ENCODE results near the gene NISCH. TPM values are rescaled to one million over a fixed set of nuclear protein-coding genes. Genes with fewer than 3 reads are reported as not detected.

NISCH gene
- total RNA-seq, 1 experiment from 2014 or later = 62.2 TPM

DNA sequence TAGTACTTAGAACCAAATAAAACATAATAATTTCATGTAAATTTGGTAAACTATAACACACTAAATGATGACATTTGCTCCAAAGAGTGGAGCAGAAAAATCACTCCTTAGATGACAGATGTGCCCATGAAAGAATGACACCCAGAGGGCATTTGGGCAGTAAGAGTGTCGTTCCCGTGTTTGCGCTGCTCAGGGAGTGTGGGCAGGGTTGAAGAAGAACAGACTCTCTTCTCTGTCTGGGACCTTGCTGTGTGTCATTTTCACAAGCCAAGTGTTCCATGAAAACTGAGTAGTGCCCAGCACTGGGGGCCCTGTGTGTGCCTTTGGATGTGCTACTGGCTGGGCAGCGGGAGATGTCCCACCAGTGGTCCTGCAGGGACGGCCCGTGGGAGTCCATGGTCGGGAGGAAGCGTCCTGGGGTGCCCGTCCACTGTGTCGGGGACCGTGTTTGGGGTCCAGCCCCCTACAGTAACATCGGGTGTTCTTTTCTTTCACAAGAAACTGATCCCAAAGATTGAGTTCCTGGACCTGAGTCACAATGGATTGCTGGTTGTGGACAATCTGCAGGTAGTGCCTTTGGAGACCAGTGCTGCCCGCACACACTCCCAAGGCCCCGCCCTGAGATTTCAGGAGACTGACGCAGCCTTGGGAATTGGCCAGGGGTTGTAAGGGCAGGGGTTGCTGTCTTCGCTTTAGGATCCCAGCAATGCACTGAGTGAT is 21.8 kb downstream of the NISCH start:
- Mint-ChIP-seq H3K4me1 (ENCODE audit: low read depth, unreplicated experiment) (no peaks in the 10 kb centered on the region), H3K9me3 (ENCODE audit: unreplicated experiment) (no peaks in the 10 kb centered on the region), H3K27me3 (ENCODE audit: insufficient read depth, unreplicated experiment) (no peaks in the 10 kb centered on the region), H3K27ac (ENCODE audit: unreplicated experiment) (no peak overlapping the region), H3K4me3 (ENCODE audit: unreplicated experiment) (no peak overlapping the region), H3K36me3 (ENCODE audit: insufficient read depth, unreplicated experiment) (peaks cover 53% of the 10 kb centered on the region)
- CTCF ChIA-PET = no interaction called here
- intact Hi-C loops (cut with micrococcal nuclease; ENCODE audit: unreplicated experiment) = no loop called here
- Histone ChIP-seq H3K4me1 (no peaks in the 10 kb centered on the region), H3K4me3 (ENCODE audit: low read depth, low read length) (no peak overlapping the region), H3K9me3 (no peaks in the 10 kb centered on the region), H3K36me3 (ENCODE audit: control insufficient read depth, insufficient read depth, low read length) (peaks cover 5% of the 10 kb centered on the region), H3K27me3 (replicated peaks; ENCODE audit: control insufficient read depth, insufficient read depth, low read length) (no peaks in the 10 kb centered on the region)
- no peak for DNase-seq
- POLR2A ChIA-PET = no interaction called here
- no TSS peak for BruUV-seq (replicated peaks)
- TF ChIP-seq, protein P1, sequence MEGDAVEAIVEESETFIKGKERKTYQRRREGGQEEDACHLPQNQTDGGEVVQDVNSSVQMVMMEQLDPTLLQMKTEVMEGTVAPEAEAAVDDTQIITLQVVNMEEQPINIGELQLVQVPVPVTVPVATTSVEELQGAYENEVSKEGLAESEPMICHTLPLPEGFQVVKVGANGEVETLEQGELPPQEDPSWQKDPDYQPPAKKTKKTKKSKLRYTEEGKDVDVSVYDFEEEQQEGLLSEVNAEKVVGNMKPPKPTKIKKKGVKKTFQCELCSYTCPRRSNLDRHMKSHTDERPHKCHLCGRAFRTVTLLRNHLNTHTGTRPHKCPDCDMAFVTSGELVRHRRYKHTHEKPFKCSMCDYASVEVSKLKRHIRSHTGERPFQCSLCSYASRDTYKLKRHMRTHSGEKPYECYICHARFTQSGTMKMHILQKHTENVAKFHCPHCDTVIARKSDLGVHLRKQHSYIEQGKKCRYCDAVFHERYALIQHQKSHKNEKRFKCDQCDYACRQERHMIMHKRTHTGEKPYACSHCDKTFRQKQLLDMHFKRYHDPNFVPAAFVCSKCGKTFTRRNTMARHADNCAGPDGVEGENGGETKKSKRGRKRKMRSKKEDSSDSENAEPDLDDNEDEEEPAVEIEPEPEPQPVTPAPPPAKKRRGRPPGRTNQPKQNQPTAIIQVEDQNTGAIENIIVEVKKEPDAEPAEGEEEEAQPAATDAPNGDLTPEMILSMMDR (IDR thresholded peaks at IDR 0.05; ENCODE audit: insufficient read depth in 1 of 2, low read depth in 1 of 2, low read length in 1 of 2, severe bottlenecking in 1 of 2, unreplicated experiment in 1 of 2) = no peak

DNA sequence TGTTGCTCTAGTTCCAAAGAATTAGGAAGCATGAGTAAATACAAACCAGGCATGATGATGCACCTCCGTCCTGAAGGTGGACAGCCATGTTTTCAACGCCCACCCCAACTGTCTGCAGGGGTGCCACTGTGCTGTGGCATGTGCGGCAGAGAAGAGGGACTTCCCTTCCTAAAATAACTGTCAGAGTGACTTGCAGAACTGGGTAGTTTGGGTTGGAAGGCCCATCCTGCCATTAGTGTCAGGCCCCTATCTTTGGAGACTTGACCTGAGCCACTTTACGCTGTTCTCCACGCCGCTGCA is 22.3 kb downstream of the NISCH start:
- no peak overlapping the region for H3K27ac Mint-ChIP-seq (ENCODE audit: unreplicated experiment)
- ChIA-PET POLR2A (no interaction called here), CTCF (no interaction called here)
- Histone ChIP-seq H3K9me3 (no peaks in the 10 kb centered on the region), H3K36me3 (ENCODE audit: control insufficient read depth, insufficient read depth, low read length) (peaks cover 4% of the 10 kb centered on the region), H3K4me1 (no peaks in the 10 kb centered on the region), H3K27me3 (replicated peaks; ENCODE audit: control insufficient read depth, insufficient read depth, low read length) (no peaks in the 10 kb centered on the region), H3K4me3 (ENCODE audit: low read depth, low read length) (no peak overlapping the region)
- intact Hi-C loops (cut with micrococcal nuclease; ENCODE audit: unreplicated experiment) = no loop called here
- H3K4me1 Mint-ChIP-seq (ENCODE audit: low read depth, unreplicated experiment) = no peaks in the 10 kb centered on the region
- no peaks in the 10 kb centered on the region for H3K27me3 Mint-ChIP-seq (ENCODE audit: insufficient read depth, unreplicated experiment)
- H3K9me3 Mint-ChIP-seq (ENCODE audit: unreplicated experiment) = no peaks in the 10 kb centered on the region
- BruUV-seq (replicated peaks) = no TSS peak
- no peak for DNase-seq
- peaks cover 53% of the 10 kb centered on the region for H3K36me3 Mint-ChIP-seq (ENCODE audit: insufficient read depth, unreplicated experiment)
- no peak overlapping the region for H3K4me3 Mint-ChIP-seq (ENCODE audit: unreplicated experiment)
- TF ChIP-seq, protein P1 (IDR thresholded peaks at IDR 0.05; ENCODE audit: insufficient read depth in 1 of 2, low read depth in 1 of 2, low read length in 1 of 2, severe bottlenecking in 1 of 2, unreplicated experiment in 1 of 2) = no peak

DNA sequence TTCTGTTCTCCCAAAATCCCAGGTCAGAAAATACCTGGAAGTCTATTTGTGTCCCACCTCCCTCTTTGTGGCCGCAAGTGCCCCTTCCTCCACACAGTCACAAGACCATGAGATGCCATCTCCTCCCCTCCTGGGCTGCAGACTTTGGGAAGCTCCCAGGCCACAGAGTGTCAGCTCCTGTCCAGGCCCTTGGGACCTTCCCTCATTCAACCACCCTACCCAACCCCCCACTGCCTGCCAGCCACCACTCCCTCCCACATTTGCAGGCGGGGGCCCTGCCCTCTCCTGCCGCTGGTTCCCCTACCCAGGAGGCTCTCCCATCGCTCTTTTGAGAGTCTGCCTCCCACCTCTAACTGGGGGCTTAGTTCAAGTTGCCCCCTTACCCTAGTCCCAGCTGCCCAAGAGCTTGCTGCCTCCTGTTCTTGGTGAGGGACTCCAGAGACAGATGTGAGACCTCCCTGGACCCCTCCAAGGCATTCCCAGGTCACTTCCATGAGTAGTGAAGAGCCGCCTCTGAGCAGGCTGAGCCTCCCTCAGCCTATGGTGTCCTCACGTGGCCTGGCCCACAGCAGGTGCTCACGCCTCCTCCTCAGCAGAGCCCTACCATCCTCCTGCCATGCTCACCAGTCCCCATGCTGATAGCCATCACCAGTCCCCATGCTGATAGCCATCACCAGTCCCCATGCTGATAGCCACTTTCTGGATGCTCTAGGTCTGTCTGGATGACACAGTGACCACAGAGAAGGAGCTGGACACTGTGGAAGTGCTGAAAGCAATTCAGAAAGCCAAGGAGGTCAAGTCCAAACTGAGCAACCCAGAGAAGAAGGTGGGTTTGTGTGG is 23.9 kb downstream of the NISCH start:
- CTCF ChIA-PET = no interaction called here
- intact Hi-C loops (cut with micrococcal nuclease; ENCODE audit: unreplicated experiment) = no loop called here

More for the DNA sequence above, 23.9 kb downstream of the NISCH start:
- Mint-ChIP-seq H3K4me3 (ENCODE audit: unreplicated experiment) (no peak overlapping the region), H3K36me3 (ENCODE audit: insufficient read depth, unreplicated experiment) (peaks cover 47% of the 10 kb centered on the region), H3K4me1 (ENCODE audit: low read depth, unreplicated experiment) (no peaks in the 10 kb centered on the region), H3K27ac (ENCODE audit: unreplicated experiment) (no peak overlapping the region), H3K9me3 (ENCODE audit: unreplicated experiment) (no peaks in the 10 kb centered on the region), H3K27me3 (ENCODE audit: insufficient read depth, unreplicated experiment) (no peaks in the 10 kb centered on the region)
- H3K4me1 ChIP-seq = no peaks in the 10 kb centered on the region
- H3K36me3 ChIP-seq (ENCODE audit: control insufficient read depth, insufficient read depth, low read length) = peaks cover 2% of the 10 kb centered on the region
- DNase-seq = no peak
- TF ChIP-seq, protein P1 (IDR thresholded peaks at IDR 0.05; ENCODE audit: insufficient read depth in 1 of 2, low read depth in 1 of 2, low read length in 1 of 2, severe bottlenecking in 1 of 2, unreplicated experiment in 1 of 2) = no peak
- H3K9me3 ChIP-seq = no peaks in the 10 kb centered on the region
- H3K27me3 ChIP-seq (replicated peaks; ENCODE audit: control insufficient read depth, insufficient read depth, low read length) = no peaks in the 10 kb centered on the region
- POLR2A ChIA-PET = interaction anchor here (0.6 kb wide), 1 partner anchor 92 kb away, joined by 3 read pairs; no protein-coding TSS in a partner anchor
- BruUV-seq (replicated peaks) = no TSS peak
- no peak overlapping the region for H3K4me3 ChIP-seq (ENCODE audit: low read depth, low read length)
